Body of pancreas (tissue), 4 donors: Measurements from ENCODE around the gene METRNL. TPM values are rescaled to one million over a fixed set of nuclear protein-coding genes. Genes with fewer than 3 reads are reported as not detected.

Experiments
- ATAC-seq: fragments of 150-250 bp; one replicate; pipeline ENCODE4 v1.9.1; 2016
- DNase-seq, 4 donors: peaks; one replicate each; pipeline ENCODE4 v3.0.0-alpha.2; 2019
- H3K27ac ChIP-seq, 4 donors: fragments of 200-600 bp; sonication (generic); 1 replicate in 3 of 4; 2 replicates in 1 of 4; pipeline versions ENCODE4 v1.5.1 to v1.6.1; 2016 to 2019; ENCODE audit warnings: mild to moderate bottlenecking in 1 of 4, mixed read lengths in 1 of 4, moderate library complexity in 1 of 4
- H3K27me3 ChIP-seq, 2 donors: fragments of 200-600 bp; sonication (generic); one replicate each; pipeline ENCODE4 v1.6.0; 2016; ENCODE audit warnings: mild to moderate bottlenecking in 1 of 2
- H3K36me3 ChIP-seq, 2 donors: fragments of 200-600 bp; sonication (generic); replicated peaks in 1 of 2; 2 replicates each; pipeline ENCODE4 v1.5.1; 2016; ENCODE audit warnings: low read depth in 2 of 2; ENCODE audit not compliant: insufficient read depth in 1 of 2
- H3K4me1 ChIP-seq: fragments of 200-600 bp; sonication (generic); one replicate; pipeline ENCODE4 v1.6.0; 2016
- H3K4me3 ChIP-seq, 2 donors: fragments of 200-600 bp; sonication (generic); 1 replicate in 1 of 2; 2 replicates in 1 of 2; pipeline ENCODE4 v1.5.1; 2016 to 2019
- H3K9me3 ChIP-seq, 3 donors: fragments of 200-600 bp; sonication (generic); 1 replicate in 2 of 3; 2 replicates in 1 of 3; pipeline ENCODE4 v1.5.1; 2016
- CTCF ChIP-seq, 7 experiments: fragments of 450-650 bp in 4 of 7; fragments of 200-600 bp in 3 of 7; sonication (generic) in 3 of 7; IDR thresholded peaks; one replicate each; pipeline ENCODE4 v1.5.1; 2016 to 2019; ENCODE audit warnings: antibody characterized with exemption in 7 of 7
- POLR2A ChIP-seq, 3 donors: fragments of 450-650 bp; IDR thresholded peaks; one replicate each; pipeline ENCODE4 v1.6.1; 2016; ENCODE audit warnings: antibody characterized with exemption in 3 of 3, mild to moderate bottlenecking in 2 of 3
- WGBS, 2 donors: methylation state at CpG; one replicate each; pipeline ENCODE4 v1.1.5; 2017; 5-methylcytosine and 5-hydroxymethylcytosine counted together
- intact Hi-C: fragments of 100-400 bp; cut with DNase I; formaldehyde crosslinking; loops from one replicate; pipeline ENCODE4 v1.15.1; 2023
- total RNA-seq, 2 donors: library from RNA; depleted of rRNA; stranded (reverse); fragments of >200 nt; gene quantifications; one replicate each; pipeline ENCODE4 v1.1.0, GENCODE V29; 2016

METRNL gene
- total RNA-seq, 2 donors from 2014 or later: 21.3 to 26.4 TPM

- ATAC-seq (no peak), DNase-seq (no peak)
- H3K9me3 ChIP-seq: no peaks in the 10 kb centered on the region
- H3K4me3 ChIP-seq: no peak overlapping the region
- H3K36me3 ChIP-seq: no peaks in the 10 kb centered on the region
- TF ChIP-seq CTCF (IDR thresholded peaks at IDR 0.05) (no peak), POLR2A (IDR thresholded peaks at IDR 0.05) (no peak)
- no peaks in the 10 kb centered on the region for H3K27me3 ChIP-seq
- intact Hi-C loops: no loop called here
- H3K27ac ChIP-seq: no peak overlapping the region
- WGBS, 2 donors: 73 to 97% methylated on average over 6 to 19 of the region's 19 CpGs
- H3K4me1 ChIP-seq: peaks cover 4% of the 10 kb centered on the region
Measured at GRCh38 chr17:83057793-83058265, 21.6 kb upstream of the METRNL start.

DNA sequence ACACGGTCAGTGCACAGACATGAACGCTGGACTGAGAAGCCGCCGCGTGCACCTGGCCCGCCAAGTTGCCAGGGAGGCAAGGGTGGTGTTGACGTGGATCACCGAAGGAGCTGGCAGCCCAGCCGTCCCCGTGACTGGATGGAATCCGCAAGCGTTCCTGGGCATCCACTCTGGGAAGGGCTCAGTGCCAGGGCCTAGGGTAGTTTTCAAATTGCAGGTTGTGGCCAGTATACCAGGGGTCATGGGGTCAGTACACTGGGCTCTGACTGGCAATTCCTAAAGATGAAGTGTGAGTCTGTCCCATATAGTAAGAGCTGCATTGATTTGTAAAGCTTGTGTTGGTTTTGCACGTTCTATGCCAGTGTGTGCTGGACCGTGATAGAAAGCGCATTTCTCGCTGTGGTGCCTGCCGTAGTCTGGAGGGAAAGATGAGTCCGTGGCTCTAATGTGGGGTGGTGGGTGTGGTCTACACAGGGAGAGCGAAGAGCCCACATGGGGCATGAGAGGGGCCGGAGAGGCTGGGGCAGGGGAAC is 21.1 kb upstream of the METRNL start:
- Histone ChIP-seq H3K4me1 (no peaks in the 10 kb centered on the region), H3K4me3 (no peak overlapping the region), H3K9me3 (no peaks in the 10 kb centered on the region), H3K27ac (no peak overlapping the region), H3K27me3 (no peaks in the 10 kb centered on the region), H3K36me3 (no peaks in the 10 kb centered on the region)
- ATAC-seq (no peak), DNase-seq (no peak)
- TF ChIP-seq CTCF (IDR thresholded peaks at IDR 0.05) (no peak), POLR2A (IDR thresholded peaks at IDR 0.05) (no peak)
- intact Hi-C loops: no loop called here
- 95% methylated on average over 20 of the region's 20 CpGs for WGBS, 2 donors

GRCh38 chr17:83061586-83061985 is 17.8 kb upstream of the METRNL start:
- DNase-seq: no peak
- no peak overlapping the region for H3K4me3 ChIP-seq
- TF ChIP-seq CTCF (IDR thresholded peaks at IDR 0.05) (no peak), POLR2A (IDR thresholded peaks at IDR 0.05) (no peak)
- WGBS, 2 donors: 79 to 82% methylated on average over 8 of the region's 8 CpGs
- ATAC-seq: no peak
- no peaks in the 10 kb centered on the region for H3K9me3 ChIP-seq
- H3K36me3 ChIP-seq: no peaks in the 10 kb centered on the region
- H3K27me3 ChIP-seq: no peaks in the 10 kb centered on the region
- peaks cover 13% of the 10 kb centered on the region for H3K4me1 ChIP-seq
- intact Hi-C loops: no loop called here
- no peak overlapping the region for H3K27ac ChIP-seq

GRCh38 chr17:83062011-83062817 is 17.2 kb upstream of the METRNL start:
- H3K4me3 ChIP-seq: no peak overlapping the region
- ATAC-seq (no peak), DNase-seq (peak in 1 of 4 donors; percentile 6)
- TF ChIP-seq POLR2A (IDR thresholded peaks at IDR 0.05): no peak
- no peak for TF ChIP-seq CTCF (IDR thresholded peaks at IDR 0.05)
- peaks cover 13% of the 10 kb centered on the region for H3K4me1 ChIP-seq
- intact Hi-C loops: no loop called here
- no peaks in the 10 kb centered on the region for H3K36me3 ChIP-seq
- no peaks in the 10 kb centered on the region for H3K9me3 ChIP-seq
- 50 to 72% methylated on average over 1 to 24 of the region's 24 CpGs for WGBS, 2 donors
- H3K27ac ChIP-seq: no peak overlapping the region
- H3K27me3 ChIP-seq: no peaks in the 10 kb centered on the region
